Stimulated activated CD8-positive, alpha-beta memory T cell treated with anti-CD3 and anti-CD28 coated beads, Interleukin-7, amount 100 ng/mL, for 24 hours (primary cell): ENCODE measurements around the gene METAP1.
"Not testable (repeated sequence)": the region's sequence is repeated elsewhere in the genome, so short reads cannot be mapped to it uniquely, and the experiment has no call there.

ENCODE experiments used
- DNase-seq: peaks from one replicate; pipeline ENCODE4 v3.0.0-alpha.2; 2020; ENCODE audit warnings: low read depth

METAP1 gene

GRCh38 chr4:99099814-99100213 is 104.3 kb downstream of the METAP1 start:
- DNase-seq, result not testable (repeated sequence)

DNA sequence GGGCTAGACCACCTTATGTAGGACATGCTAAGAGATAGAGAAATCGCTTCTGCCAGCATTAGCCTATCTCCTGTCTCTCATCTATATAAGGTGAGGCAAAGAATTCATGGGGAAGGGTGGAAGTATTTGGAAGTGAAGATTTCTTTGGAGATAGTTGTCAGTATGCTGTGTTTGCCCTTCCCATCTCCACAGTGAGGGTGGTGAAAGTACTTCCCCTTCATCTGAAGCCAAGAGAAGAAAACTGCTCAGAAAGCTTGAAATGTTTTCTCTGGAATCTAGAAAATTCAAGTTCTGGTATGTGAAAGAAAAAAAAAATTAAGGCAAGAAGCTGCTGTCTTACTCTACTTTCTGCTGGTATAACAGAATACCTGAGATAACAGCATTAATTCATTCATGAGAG is 105.4 kb downstream of the METAP1 start:
- no peak for DNase-seq

GRCh38 chr4:99102634-99103033 is 107.1 kb downstream of the METAP1 start:
- DNase-seq, result no peak

DNA sequence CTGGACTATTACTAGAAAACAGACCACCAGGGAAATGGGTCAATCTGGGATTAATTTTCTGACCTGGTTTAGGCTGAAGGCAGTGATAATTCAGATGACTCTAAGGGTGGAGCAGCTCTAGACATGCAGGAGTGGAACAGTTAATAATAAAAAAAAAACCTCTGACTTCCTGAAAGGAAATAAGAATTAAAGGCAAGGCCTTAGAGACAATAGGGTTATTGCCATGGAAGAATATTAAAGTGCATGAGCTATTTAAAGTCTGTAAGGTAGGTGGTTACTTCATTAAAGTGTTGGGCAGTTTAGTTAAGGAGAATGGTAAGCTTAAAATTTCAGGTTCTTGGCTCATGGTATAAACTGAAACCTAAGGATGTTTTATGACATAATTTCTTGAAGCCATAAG is 107.6 kb downstream of the METAP1 start:
- no peak for DNase-seq

GRCh38 chr4:99104153-99104552 is 108.6 kb downstream of the METAP1 start:
- no peak for DNase-seq

DNA sequence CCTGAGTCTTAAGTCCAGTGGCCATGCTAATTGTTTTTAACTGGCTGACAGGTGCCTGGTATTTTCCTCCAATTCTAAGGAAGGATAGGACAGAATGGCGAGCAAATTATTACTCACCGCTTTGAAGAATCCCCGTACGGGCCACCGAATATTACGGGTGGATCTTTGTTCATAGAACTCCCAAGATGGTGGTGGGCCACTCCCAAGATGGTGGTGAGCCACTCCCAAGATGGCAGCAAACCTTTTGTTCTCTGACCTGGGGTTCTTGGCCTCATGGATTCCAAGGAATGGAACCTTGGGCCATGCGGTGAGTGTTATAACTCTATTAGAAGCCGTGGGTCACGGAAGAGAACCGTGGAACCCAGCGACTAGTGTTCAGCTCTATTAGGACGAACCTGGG is 113.8 kb downstream of the METAP1 start:
- DNase-seq, result not testable (repeated sequence)
